ENCODE data around the gene FGF2.
A peak's percentile ranks its signal among the peaks of the same experiment; 100 is the strongest.

The FGF2 gene

DNA sequence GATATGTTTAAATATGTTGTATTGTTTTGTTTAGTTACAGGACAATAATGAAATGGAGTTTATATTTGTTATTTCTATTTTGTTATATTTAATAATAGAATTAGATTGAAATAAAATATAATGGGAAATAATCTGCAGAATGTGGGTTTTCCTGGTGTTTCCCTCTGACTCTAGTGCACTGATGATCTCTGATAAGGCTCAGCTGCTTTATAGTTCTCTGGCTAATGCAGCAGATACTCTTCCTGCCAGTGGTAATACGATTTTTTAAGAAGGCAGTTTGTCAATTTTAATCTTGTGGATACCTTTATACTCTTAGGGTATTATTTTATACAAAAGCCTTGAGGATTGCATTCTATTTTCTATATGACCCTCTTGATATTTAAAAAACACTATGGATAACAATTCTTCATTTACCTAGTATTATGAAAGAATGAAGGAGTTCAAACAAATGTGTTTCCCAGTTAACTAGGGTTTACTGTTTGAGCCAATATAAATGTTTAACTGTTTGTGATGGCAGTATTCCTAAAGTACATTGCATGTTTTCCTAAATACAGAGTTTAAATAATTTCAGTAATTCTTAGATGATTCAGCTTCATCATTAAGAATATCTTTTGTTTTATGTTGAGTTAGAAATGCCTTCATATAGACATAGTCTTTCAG, 68.8 kb downstream of the FGF2 start:
- peak; percentile 31 for DNase-seq (ENCODE audit: low read depth)

DNA sequence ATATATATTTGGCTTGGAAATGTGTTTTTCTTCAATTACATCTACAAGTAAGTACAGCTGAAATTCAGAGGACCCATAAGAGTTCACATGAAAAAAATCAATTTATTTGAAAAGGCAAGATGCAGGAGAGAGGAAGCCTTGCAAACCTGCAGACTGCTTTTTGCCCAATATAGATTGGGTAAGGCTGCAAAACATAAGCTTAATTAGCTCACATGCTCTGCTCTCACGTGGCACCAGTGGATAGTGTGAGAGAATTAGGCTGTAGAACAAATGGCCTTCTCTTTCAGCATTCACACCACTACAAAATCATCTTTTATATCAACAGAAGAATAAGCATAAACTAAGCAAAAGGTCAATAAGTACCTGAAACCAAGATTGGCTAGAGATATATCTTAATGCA, 69.6 kb downstream of the FGF2 start:
- DNase-seq (ENCODE audit: low read depth), result no peak

DNA sequence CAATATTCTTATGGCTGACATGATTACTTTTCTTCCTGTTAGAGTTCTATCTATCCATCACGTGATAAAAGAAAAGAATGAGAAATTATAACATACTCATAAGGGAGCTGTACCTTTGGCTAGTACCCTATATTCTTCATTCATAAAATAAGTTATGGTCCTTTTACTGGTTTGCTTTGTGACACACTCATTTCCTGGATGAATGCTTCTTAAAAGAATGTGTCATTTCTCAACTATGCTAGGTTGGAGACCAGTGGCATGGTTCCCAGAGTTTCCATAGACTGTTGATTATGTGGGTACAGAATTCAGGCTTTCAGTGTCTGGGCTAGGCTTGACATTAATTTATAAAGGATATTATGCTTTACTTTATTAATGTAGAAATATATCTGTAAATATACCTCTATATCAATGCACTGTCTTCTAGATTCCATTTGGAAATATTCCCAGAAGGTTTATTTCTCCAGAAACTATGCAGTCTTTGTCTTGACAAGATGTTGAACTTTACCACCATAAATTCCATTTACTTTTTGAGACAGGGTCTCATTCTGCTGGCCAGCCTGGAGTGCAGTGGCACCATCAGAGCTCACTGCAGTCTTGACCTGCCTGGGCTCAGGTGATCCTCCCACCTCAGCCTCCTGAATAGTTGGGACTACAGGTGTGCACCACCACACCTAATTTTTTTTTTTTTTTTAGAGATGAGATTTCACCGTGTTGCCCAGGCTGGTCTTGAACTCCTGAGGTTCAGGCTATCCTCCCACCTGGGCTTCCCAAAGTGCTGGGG, 71.9 kb downstream of the FGF2 start:
- DNase-seq (ENCODE audit: low read depth), result peak; percentile 86

DNA sequence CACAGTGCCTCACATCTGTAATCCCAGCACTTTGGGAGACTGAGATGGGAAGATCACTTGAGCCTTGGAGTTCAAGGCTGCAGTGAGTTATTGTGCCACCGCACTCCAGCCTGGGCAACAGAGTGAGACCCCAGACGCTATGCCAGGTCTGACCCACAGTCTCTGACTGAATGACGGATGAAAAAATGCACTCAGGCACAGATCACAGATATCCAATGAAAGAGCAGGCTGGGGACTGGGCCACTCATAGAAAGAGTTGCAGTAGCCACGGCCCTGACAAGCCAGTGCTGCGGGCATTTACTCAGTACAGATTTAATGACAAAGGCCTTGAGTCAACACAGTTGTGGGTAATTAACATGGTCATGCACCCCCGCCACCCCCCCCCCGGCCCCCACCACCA, 73.1 kb downstream of the FGF2 start:
- no peak for DNase-seq (ENCODE audit: low read depth)

DNA sequence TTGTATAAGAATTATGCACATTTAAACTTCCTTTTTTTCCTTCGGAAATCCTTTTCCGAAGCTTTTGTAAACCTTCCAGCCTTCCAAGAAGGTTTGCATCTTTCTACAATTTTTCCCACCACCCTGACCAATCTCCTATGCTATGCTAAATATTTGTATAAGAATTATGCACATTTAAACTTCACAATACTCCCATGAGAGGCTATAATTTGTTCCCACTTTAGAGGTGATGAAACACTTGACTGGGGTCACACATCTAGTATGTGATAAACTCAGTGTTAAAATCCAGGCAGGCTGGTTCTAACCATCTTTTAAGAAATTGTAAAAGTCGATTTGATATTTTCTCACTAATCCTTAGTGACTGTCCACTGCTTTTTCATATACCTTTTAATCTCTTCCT, 73.7 kb downstream of the FGF2 start:
- no peak for DNase-seq (ENCODE audit: low read depth)

DNA sequence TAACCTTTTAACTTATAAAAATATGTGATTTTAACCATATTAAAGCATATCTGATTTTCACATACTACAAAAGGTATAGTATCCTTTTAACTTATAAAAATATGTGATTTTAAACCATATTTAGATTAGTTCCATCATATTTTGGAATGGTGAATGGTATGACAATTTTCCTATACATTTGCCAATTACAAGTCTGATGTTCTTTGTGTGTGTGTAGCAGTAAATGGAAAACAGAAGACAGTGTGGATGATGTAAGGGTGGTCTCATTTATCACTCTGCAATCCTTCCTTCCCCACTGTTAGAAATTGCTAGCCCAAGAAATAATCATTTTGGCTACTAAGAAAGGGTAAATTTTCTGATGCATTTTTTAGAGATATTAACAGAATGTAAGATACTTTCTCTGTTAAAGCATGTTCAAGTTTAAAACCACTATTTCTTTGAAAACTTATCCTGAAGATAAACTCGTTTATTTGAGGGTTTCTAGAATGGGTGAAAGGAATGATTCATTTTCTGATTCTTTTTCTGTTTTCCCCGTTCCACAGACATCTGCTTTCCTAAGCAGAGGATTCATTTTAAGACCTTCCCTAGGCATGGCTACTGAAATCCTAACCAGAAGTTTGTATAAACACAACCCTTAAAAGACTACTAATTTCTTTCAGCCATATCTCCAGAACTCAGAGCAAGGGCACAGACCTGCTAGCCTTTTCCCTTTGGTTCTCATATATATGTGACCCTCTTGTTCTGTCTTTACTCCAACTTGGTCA, 74.8 kb downstream of the FGF2 start:
- no peak for DNase-seq (ENCODE audit: low read depth)

DNA sequence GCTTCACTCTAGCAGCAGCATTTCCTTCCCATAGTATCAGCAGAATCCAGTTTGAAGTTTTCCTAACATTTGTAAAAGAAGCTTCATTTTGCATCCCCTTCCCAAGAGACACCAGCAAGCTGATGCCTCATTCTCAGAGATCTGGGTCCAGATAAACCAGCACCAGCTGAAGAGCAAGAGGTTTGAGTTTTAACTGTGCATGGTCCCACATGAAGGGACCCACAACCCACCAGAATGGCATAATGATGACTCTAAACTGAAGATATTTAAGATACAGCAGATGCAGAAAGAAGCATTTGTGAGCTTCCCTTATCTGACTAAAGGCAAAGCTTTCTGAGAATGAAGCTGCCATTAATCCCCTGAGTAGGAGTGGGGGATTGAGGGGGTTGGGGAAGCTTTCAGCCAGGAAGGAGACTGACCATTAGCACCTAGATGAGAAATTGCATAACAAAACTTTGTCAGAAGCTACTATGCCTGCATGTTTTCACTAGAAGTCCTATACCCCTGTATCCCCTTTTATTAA, 77.2 kb downstream of the FGF2 start:
- DNase-seq (ENCODE audit: low read depth), result no peak

DNA sequence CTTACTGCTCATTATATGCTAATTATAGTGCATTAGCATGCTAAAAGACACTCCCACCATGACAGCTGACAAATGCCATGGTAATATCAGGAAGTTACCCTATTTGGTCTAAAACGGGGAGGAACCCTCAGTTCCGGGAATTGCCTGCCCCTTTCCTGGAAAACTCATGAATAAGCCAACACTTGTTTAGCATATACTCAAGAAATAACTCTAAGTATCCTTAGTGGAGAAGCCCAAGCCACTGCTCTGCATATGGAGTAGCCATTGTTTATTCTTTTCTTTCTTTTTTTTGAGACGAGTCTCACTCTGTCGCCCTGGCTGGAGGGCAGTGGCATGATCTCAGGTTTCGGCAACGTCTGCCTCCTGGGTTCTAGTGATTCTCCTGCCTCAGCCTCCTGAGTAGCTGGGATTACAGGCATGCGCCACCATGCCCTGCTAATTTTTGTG, 80.3 kb downstream of the FGF2 start:
- DNase-seq (ENCODE audit: low read depth), result no peak

DNA sequence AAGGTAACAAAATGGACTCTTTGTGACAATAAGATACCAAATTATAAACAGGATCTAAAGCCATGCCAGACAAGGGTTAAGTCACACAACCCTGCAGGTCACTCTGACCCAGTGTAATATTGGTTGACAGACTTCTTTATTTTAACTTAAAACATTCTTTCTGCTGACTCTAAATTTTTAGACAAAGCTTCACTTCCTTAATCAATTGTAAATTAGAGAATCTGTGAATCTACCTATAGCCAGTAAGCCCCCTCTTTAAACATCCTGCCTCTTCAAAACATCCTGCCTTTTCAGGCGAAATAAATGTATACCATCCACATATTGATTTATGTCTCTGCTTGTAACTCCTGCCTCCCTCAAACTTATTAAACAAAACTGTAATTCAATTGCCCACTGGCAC, 81.6 kb downstream of the FGF2 start:
- DNase-seq (ENCODE audit: low read depth), result no peak

DNA sequence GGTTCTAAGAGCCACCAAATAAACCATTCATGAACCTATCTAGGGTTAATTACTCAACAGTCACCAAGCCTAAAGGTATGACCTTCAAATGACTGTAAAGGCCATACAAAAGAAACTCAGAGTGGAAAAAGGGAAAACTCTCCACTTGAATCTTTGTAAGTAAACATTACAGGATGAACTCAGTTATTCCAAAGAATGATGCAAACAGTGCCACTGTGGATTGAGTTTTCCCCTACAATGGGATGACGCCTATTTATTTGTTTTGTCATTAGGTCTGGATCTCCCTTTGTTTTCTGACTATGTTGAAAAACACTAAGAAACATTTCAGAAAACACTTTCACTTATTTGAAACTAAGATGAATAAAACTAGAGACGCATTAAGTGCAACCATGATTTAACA, 83.1 kb downstream of the FGF2 start:
- DNase-seq (ENCODE audit: low read depth), result no peak

DNA sequence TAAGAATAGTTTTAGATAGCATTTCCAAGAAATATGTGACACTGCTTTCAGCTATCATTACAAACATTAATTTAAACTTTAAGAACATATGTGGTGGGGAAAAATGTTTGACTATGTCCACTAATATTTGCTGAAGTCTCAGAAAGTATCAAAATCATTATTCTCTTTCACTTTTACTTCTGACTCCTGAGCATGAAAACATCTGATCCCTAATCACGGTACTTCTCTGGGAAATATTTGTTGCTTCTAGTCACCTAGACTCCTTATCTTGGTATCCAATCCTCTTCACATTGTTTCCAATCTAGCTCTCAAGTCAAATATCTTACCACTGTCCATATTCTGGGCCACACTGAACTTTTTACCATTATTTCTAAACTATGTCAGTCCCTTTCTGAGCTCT, 85.0 kb downstream of the FGF2 start:
- no peak for DNase-seq (ENCODE audit: low read depth)

DNA sequence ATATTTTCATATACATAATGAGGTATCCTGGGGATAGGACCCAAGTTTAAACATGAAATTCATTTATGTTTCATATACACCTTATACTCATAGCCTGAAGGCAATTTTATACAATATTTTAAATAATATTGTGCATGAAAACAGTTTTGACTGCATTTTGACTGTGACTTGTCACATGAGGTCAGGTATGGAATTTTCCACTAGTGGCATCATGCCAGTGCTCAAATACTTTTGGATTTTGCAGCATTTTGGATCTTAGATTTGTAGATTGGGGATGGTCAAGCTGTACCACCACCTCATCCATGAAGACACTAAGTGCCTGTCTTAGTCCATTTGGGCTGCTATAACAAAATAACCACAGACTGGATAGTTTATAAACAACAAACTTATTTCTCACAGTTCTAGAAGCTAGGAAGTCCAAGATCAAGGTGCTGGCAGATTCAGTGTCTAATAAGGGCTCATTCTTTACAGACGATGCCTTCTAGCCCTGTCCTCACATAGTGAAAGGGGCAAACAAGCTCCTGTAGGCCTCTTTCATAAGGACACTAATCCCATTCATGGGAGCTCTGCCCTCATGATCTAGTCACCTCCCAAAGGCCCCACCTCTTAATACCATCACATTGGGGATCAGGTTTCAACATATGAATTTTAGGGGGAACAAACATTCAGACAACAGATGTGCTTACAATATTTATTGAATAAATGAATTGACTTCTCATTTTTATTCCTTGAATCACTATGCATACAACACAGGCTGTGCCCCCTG, 86.4 kb downstream of the FGF2 start:
- no peak for DNase-seq (ENCODE audit: low read depth)

DNA sequence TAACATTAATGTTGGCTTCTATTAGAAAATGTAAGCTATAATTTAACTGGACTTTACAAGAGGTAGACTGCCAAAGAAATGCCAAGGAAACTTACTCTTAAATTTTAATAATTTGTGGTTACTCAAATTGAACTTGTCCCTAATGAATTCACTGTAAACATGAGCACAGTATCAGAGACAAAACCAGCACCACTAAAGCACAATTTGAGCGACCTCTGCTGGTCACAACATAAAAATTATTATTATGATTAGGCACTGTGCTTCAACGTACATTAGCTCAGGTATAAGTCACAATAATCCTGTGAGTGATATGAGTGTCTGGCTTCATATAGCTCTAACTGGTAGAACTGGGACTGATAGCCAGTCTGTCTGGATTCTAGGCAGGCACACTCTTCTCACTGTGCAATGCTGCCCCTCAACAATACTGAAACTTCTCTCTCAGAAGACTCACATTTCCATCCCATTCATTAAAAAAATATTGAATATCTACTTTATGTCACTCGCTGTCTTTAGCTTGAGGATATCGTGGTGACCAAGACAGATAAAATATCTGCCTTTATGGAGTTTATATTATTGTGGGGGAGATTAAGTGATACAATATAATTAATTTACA, 87.8 kb downstream of the FGF2 start:
- no peak for DNase-seq (ENCODE audit: low read depth)

DNA sequence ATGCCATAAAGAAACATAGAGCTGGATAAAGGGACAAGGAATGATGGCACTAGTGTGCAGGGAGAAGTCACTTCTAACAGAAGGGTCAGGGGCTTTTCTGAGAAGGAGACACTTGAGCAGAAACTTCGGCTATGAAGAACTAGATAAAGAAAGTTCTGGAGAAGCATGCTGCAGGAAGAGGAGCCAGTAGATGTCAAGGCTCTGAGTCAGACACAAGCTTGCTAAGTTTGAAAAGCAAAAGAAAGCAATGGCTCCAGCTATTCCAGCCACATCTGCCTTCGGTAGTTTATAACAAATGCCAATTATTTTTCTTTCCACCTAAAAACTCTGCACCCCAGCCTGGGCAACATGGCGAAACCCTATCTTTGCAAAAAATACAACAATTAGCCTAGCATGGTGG, 88.3 kb downstream of the FGF2 start:
- DNase-seq (ENCODE audit: low read depth), result no peak

DNA sequence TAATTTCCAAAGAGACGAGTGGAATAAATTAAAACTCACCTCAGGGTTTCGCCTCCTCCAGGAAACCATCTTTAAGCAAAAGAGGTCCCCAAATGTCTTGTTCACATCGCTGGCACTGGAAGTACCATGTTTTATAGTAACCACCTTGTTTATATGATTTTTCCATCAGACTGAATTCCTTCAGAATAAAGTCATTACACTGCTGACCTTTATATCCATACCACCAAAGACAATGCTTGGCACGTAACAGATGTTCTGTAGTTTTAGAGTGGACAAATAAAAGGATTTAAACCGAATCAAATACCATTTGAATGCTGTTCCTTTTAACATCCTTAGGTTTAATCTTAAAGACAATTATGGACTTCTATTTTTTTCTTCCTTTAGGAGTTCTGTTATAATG, 91.1 kb downstream of the FGF2 start:
- DNase-seq (ENCODE audit: low read depth), result no peak

DNA sequence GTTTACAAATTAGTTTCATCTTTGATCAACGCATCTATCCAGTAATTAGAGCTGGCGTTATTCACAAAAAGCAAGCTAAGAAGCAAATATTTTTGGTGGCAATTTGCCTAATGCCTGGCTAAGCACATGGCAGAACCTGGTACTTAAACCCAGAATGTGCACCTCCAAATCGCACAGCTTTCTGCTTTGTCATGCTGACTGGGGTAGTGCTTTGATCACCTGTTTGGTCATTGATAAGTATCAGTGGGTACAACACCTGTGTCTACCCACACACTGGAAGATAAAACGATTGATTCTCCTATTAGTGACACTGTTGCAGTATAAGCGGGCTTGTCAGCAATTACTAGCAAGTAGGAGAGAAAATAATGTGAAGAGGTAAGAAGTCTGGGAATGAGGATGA, 93.8 kb downstream of the FGF2 start:
- no peak for DNase-seq (ENCODE audit: low read depth)

DNA sequence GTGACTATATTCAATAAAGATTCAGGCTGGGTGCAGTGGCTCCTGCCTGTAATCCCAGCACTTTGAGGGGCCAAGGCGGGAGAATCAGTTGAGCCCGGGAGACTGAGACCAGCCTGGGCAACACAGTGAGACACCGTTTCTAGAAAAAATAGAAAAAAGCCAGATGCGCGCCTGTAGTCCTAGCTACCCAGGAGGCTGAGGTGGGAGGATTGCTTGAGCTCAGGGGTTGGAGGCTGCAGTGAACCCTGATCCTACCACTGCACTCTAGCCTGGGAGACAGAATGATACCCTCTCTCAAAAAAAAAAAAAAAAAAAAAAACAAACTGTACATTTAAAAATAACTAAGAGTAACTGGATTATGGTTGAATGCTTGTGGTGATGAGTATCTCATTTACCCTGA, 94.7 kb downstream of the FGF2 start:
- no peak for DNase-seq (ENCODE audit: low read depth)

DNA sequence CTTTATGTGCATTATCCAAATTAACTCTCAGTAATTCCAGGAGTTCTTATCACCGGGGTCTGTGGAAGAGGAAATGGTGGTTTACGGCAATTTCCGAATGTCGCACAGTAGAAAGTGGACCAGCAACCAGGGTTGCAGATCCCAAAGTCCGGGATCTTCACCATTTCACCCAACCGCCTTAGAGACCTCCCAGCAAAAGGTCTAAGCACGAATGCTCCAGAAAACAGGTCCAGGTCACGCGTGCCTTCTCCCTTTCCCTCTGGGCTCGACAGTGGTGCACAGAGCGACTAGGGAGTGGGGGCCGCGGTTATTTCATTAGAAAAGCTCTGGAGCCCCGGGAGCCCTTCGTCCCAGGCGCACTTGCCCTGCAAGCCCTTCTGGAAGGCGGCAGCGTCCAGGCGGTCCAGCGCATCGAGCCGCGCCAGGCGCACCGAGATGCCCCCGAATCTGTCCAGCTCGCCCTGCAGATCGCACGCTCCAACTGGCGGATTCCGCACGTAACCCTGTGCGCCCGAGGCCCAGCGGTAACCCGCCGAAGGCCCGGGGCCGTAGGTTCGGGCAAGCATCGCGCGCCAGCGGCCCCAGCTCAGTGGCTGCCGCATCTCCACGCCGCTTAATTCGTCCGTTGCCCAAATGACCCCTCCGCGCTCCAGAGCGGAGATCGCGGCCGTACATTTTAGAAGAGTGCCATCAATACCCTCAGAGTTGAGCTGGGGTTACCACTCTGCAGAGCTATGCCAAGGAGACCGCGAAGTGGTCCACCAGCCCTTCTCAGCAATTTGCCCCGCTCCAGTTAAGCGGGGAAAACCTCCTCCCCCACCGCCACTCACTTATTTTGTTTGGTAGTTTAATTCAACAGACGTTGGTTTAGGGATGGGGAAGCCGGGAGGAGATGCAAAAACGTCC, 95.6 kb downstream of the FGF2 start, which contains the start of gene NUDT6:
NUDT6 (minus strand) TSS at position 627 of the 906 bp plus-strand sequence; CDS start at position 602, 25 bp downstream.
- DNase-seq (ENCODE audit: low read depth), result peak; percentile 47

DNA sequence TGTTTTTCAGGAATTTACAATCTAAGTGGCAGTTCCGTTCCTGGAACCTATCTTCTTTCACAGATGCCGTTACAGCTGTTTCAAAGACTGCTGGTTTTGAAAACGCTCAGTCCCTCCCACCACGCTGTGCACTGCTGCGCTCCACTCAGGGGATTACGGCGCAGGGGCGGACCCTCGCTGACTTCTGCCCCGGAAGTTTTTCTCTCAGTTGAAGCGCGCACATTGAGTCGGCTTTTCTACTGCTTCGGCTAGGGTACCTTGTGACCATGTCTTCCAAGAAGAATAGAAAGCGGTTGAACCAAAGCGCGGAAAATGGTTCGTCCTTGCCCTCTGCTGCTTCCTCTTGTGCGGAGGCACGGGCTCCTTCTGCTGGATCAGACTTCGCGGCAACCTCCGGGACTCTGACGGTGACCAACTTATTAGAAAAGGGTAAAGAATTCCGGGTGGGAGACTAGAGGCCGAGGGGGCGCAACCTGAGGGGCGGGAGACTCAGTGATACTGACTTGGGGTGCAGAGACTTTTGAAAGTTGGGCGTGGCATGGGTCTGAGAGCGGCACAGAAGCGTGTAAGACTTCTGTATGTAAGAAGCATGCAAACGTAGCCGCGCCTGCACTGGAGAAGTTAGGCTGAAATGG, 96.4 kb downstream of the FGF2 start:
- peak; percentile 81 for DNase-seq (ENCODE audit: low read depth)

DNA sequence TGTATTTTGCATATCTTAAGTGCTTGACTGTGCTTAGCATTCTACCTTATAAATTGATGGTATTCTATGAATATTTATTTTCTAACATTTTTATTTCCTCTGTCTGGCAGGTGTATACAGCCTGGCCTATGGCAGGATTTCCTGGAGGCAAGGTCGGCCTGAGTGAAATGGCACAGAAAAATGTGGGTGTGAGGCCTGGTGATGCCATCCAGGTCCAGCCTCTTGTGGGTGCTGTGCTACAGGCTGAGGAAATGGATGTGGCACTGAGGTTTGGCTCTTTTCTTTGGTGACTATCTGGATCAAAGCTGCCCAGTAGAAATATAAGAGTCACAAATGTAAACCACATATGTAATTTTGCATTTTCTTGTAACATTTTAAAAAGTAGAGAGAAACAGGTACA, 102.3 kb downstream of the FGF2 start:
- DNase-seq (ENCODE audit: low read depth), result no peak

All from stromal cell of bone marrow (primary cell).